Measurements from ENCODE around the gene OR2H2.

The OR2H2 gene

GRCh38 chr6:29625337-29625930 is 40.5 kb downstream of the OR2H2 start:
- TF ChIP-seq CTCF (IDR thresholded peaks at IDR 0.05; ENCODE audit: extremely low read depth, missing control alignments) = no peak
- DNase-seq (ENCODE audit: low spot score) = no peak

GRCh38 chr6:29626948-29627754 is 42.2 kb downstream of the OR2H2 start:
- no peak for DNase-seq (ENCODE audit: low spot score)
- no peak for TF ChIP-seq CTCF (IDR thresholded peaks at IDR 0.05; ENCODE audit: extremely low read depth, missing control alignments)

- DNase-seq (ENCODE audit: low spot score) = peak; percentile 77
- TF ChIP-seq CTCF (IDR thresholded peaks at IDR 0.05; ENCODE audit: extremely low read depth, missing control alignments) = no peak
These were observed 43.0 kb downstream of the OR2H2 start for GRCh38 chr6:29627755-29628418.

- TF ChIP-seq CTCF (IDR thresholded peaks at IDR 0.05; ENCODE audit: extremely low read depth, missing control alignments) = peak; percentile 91
- peak; percentile 87 for DNase-seq (ENCODE audit: low spot score)
These were observed 43.7 kb downstream of the OR2H2 start for GRCh38 chr6:29628419-29629281.

- no peak for DNase-seq (ENCODE audit: low spot score)
- no peak for TF ChIP-seq CTCF (IDR thresholded peaks at IDR 0.05; ENCODE audit: extremely low read depth, missing control alignments)
These were observed 44.6 kb downstream of the OR2H2 start for GRCh38 chr6:29629571-29629970.

- no peak for DNase-seq (ENCODE audit: low spot score)
- TF ChIP-seq CTCF (IDR thresholded peaks at IDR 0.05; ENCODE audit: extremely low read depth, missing control alignments) = no peak
These were observed 45.4 kb downstream of the OR2H2 start for GRCh38 chr6:29630315-29630714.
